ENCODE results near the gene OTOG.
"Not testable (repeated sequence)": the region's sequence is repeated elsewhere in the genome, so short reads cannot be mapped to it uniquely, and the experiment has no call there.

OTOG gene

GRCh38 chr11:17611049-17611448 is 64.0 kb downstream of the OTOG start:
- no peak for TF ChIP-seq CTCF (IDR thresholded peaks at IDR 0.05; ENCODE audit: low read depth, low read length, missing control alignments)
- DNase-seq (ENCODE audit: low read depth): no peak
- H3K4me3 ChIP-seq (ENCODE audit: low read depth, low read length): no peak overlapping the region

GRCh38 chr11:17611503-17612220 is 64.6 kb downstream of the OTOG start:
- H3K4me3 ChIP-seq (ENCODE audit: low read depth, low read length): no peak overlapping the region
- TF ChIP-seq CTCF (IDR thresholded peaks at IDR 0.05; ENCODE audit: low read depth, low read length, missing control alignments): no peak
- no peak for DNase-seq (ENCODE audit: low read depth)

GRCh38 chr11:17612221-17613188 is 65.4 kb downstream of the OTOG start:
- H3K4me3 ChIP-seq (ENCODE audit: low read depth, low read length): no peak overlapping the region
- TF ChIP-seq CTCF (IDR thresholded peaks at IDR 0.05; ENCODE audit: low read depth, low read length, missing control alignments): no peak
- no peak for DNase-seq (ENCODE audit: low read depth)

GRCh38 chr11:17613428-17613962 is 66.4 kb downstream of the OTOG start:
- TF ChIP-seq CTCF (IDR thresholded peaks at IDR 0.05; ENCODE audit: low read depth, low read length, missing control alignments): no peak
- DNase-seq (ENCODE audit: low read depth): no peak
- no peak overlapping the region for H3K4me3 ChIP-seq (ENCODE audit: low read depth, low read length)

GRCh38 chr11:17613983-17614382 is 66.9 kb downstream of the OTOG start:
- no peak for DNase-seq (ENCODE audit: low read depth)
- H3K4me3 ChIP-seq (ENCODE audit: low read depth, low read length): no peak overlapping the region
- no peak for TF ChIP-seq CTCF (IDR thresholded peaks at IDR 0.05; ENCODE audit: low read depth, low read length, missing control alignments)

- H3K4me3 ChIP-seq (ENCODE audit: low read depth, low read length); DNase-seq (ENCODE audit: low read depth): not testable (repeated sequence)
Measured at GRCh38 chr11:17622711-17623110, 75.7 kb downstream of the OTOG start.

- H3K4me3 ChIP-seq (ENCODE audit: low read depth, low read length): no peak overlapping the region
- no peak for TF ChIP-seq CTCF (IDR thresholded peaks at IDR 0.05; ENCODE audit: low read depth, low read length, missing control alignments)
- DNase-seq (ENCODE audit: low read depth): no peak
Measured at GRCh38 chr11:17629113-17629512, 82.1 kb downstream of the OTOG start.
